Fibroblast of peridontal ligament (primary cell): ENCODE measurements around the gene CTSC.
A peak's percentile ranks its signal among the peaks of the same experiment; 100 is the strongest.

ENCODE experiments used
- DNase-seq: peaks from one replicate; pipeline ENCODE4 v3.0.0-alpha.2; 2010; ENCODE audit errors: extremely low read depth

CTSC gene

GRCh38 chr11:88318017-88318416 lies 19.5 kb downstream of the CTSC start:
- DNase-seq = no peak

DNA sequence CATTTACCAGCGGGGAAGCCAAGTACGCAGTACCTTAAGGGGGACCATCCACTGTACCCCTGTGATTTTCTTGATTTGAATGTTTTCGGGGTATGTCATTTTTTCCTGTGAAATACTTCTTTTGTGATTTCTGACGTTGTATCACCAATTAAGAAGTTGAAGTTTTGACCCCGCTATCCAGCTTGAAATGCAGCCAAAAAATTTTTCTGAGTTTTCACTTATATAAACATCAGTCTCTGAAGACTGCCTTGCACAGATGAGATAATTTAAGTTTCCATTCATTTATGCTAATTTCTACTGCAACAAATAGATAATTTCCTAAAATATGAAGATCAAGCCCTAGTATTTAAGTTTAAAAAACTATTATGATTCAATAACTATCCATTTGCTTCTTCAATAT lies 20.0 kb downstream of the CTSC start:
- no peak for DNase-seq

DNA sequence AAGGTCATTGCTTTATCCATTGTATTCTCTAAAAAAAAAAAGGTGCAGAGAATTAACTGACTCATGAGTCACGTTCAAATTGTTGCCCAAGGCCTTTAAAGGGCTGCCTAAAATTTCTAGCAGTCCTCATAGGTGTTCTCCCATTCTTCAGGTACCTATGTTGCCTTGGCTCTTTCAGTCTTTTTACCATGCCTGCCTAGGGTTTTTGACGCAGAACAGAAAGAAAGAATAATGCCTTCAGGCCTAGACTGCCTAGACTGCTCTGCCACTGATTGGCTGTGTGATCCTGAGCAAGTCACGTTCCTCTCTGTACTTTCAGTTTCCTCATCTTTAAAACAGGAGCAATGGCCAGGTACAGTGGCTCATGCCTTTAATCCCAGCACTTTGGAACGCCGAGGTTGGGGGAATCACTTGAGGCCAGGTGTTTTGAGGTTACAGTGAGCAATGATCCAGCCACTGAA lies 21.5 kb downstream of the CTSC start:
- no peak for DNase-seq

DNA sequence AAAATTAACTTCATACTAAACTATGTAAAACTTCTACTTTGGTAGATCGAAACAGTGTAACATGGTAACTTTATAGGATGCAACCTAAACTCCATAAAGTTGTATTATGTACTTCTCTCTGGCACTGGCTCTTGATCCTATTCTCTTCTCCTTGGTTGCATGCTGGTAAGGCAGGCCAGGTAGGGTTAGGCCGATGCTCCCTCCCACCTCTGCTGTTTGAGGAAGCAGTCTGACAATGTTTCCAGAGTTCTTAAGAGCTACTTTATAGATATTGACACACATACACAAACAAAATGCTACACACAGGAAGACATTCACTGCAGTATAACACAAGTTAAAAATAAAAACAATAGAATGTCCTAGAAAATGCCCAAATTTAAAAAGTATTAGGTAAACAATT lies 22.5 kb downstream of the CTSC start:
- no peak for DNase-seq

- DNase-seq = no peak
Observed at GRCh38 chr11:88313441-88313840, 24.1 kb downstream of the CTSC start.

DNA sequence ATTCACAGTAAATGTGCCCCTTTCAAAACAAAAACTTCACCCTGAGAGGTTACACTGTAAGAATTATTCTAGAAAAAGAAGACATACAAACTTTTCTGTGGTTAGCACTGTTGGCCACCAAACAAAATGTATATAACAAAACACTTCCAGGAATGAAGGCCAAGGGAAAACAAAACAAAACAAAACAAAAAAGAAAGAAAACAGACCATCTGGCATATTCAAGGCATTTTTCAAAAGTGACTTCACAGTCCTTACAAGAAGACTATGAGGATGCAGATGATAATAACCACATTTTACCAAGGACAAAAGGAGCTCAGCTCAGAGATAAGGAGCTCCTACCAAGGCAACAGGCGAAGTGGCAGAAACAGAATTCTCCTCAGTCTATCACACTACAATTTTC lies 24.9 kb downstream of the CTSC start:
- peak; percentile 39 for DNase-seq

DNA sequence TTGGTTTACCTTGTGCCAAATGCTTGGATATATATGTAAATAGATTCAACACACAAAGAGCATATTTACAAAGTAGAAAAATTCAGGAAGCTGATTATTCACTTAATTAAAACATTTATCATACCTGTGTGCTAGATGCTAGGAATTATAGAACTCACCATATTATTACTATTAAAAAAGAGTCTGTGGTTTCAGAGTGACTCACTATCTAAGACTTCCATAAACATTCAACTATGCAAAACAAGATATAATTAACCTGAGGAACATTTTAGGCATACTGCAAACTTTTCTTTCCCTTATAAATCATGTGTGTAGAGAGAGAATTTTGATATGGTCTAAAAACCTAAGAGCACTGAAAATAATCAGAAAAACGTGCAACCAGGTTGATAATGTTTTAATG lies 27.3 kb downstream of the CTSC start:
- DNase-seq = no peak

DNA sequence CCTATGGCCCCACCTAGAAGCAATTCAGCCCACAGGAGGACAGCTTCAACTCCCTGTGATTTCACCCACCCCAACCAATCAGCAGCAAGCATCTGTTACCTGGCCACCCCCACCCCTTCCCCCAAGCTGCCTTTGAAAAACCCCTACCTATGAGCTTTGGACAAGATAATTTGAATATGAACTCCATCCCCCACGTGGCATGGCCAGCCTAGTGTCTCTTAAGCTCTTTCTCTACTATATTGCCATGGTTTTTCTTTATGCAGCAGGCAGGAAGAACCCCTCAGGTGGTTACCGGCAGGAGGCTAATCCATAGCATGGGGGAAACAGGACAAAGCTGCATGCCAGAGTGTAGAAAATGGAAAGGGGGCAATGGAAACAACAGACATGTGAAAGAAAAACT lies 29.0 kb downstream of the CTSC start:
- no peak for DNase-seq

GRCh38 chr11:88307749-88308425 lies 29.6 kb downstream of the CTSC start:
- no peak for DNase-seq

DNA sequence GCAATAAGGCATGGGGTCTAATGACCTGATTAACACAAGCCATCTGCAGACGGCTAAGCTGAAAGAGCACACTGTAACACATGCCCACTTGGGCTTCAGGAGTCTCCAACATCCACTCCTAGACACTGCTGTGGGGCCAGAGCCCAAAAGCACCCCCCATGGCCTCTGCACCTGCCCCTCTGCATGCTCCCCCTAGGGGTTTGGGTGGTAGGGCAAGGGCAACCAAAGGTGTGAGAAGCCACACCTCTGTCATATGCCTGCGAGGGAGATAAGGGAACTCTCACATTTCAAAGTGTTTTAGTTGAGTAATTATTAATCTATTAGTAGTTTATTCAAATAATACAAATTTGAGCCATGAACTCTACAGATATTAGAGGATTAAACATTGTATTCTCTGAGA lies 30.8 kb downstream of the CTSC start:
- DNase-seq = no peak

- DNase-seq = no peak
Observed at GRCh38 chr11:88305430-88305829, 32.1 kb downstream of the CTSC start.

DNA sequence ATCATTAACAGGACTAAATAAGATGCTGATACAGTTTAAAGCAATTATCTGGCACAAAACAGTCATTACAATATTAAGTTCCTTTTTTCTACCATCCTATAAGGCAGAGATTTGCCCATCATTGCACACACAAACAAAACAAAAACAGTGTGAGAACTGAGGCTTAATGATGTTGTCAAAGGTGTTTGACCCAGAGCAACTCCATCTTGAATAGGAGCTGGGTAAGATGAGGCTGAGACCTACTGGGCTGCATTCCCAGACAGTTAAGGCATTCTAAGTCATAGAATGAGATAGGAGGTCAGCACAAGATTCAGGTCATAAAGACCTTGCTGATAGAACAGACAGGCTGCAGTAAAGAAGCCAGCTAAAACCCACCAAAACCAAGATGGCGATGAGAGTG lies 33.2 kb downstream of the CTSC start:
- DNase-seq = no peak

GRCh38 chr11:88303037-88303436 lies 34.5 kb downstream of the CTSC start:
- DNase-seq = no peak

GRCh38 chr11:88301488-88302140 lies 35.9 kb downstream of the CTSC start:
- peak; percentile 27 for DNase-seq

DNA sequence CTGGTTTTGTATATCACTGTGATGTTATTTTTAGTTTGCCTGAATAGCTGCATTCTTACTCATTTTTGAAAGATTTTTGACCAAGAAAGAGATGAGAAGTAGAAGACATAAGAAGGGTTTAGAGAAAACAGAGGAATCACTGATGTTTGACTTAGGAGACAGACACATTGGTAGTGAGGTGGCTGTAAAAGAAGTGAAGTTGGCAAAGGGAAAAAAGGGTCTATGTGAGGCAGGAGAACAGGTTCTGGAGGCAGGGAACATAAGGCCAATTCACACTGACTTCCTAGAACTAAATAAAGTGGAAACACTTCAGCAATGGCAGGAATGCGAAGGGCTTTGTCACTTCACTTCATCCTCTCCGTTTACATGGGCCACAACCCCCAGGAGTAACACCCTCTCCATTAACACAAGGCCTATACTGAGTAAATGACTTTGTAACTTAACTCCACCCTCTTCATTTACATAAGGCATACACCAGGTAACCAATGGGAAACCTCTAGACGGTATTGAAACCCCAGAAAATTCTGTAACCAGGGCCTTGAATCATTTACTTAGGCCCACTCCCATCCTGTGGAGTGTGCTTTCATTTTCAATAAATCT lies 36.5 kb downstream of the CTSC start:
- no peak for DNase-seq

GRCh38 chr11:88297863-88298262 lies 39.7 kb downstream of the CTSC start:
- DNase-seq = no peak

GRCh38 chr11:88297421-88297820 lies 40.1 kb downstream of the CTSC start:
- DNase-seq = no peak

- DNase-seq = no peak
Observed at GRCh38 chr11:88295028-88295427, 42.5 kb downstream of the CTSC start.

GRCh38 chr11:88293931-88294330 lies 43.6 kb downstream of the CTSC start:
- peak; percentile 80 for DNase-seq

GRCh38 chr11:88292171-88292843 lies 45.2 kb downstream of the CTSC start:
- DNase-seq = peak; percentile 46

DNA sequence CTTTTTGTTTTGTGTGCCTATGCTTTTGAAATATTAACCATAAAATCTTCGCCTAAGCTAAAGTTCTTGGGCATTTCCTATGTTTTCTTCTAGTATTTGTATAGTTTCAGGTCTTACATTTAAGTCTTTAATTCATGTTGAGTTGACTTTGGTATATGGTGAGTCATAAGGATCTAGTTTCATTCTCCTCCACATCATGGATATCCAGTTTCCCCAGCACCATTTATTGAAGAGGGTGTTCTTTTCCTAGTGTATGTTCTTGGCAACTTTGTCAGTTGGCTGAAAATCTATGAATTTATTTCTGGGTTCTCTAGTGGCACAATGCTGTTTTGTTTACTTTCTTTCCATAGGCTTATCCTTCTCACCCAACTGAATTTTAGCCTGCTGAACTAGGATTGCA lies 49.0 kb downstream of the CTSC start:
- DNase-seq = peak; percentile 41

- peak; percentile 71 for DNase-seq
Observed at GRCh38 chr11:88284336-88285050, 53.0 kb downstream of the CTSC start.
